Cortex of kidney (tissue), 1 donor: ENCODE results near the gene LRRC39.
"Not testable (repeated sequence)": the region's sequence is repeated elsewhere in the genome, so short reads cannot be mapped to it uniquely, and the experiment has no call there.

Experiments used
- DNase-seq: peaks from one replicate; lab custom pipeline; 2025; lab: John Stamatoyannopoulos, UW

The LRRC39 gene

DNA sequence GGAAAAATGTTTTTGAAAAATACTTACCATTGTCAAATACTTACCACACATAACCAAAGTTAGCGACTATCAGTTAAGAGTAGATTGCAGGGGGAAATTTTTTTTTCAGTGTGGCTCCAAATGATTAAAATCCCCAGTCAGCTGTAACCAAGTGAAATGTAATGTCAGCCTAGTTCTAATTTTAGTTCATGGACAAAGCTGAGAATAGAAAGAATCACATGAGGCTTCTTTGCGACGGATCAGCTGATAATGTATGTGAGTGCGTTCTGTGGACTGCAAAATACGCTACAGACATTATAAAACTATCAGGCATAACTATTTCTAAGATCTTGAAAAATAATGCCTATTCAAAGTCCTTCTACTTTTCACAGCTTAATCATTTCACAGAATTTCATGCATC, at the start of gene LRRC39:
Gene LRRC39, minus strand, starts transcription at position 166 of the 400 bp plus-strand sequence. CDS start 9,740 bp downstream, outside the sequence.
- no peak for DNase-seq

DNA sequence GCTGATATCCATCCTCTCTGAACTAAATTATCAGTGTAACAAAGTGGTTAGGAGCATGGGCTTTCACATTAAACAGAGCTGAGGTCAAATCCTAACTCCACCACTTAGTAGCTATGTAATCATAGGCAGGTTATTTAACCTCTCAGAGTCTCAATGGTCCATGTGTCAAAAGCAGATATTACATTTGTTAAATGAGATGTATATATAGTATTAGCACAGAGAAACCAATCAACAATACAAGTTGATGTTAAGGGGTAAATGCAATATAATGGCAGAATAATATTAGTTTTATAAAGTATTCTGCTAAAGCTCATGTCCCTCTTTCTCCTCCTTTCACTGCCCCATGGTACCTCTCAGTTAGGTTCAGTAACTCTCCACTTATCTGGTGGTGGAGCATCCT, 44.4 kb upstream of the LRRC39 start:
- DNase-seq, result no peak

DNA sequence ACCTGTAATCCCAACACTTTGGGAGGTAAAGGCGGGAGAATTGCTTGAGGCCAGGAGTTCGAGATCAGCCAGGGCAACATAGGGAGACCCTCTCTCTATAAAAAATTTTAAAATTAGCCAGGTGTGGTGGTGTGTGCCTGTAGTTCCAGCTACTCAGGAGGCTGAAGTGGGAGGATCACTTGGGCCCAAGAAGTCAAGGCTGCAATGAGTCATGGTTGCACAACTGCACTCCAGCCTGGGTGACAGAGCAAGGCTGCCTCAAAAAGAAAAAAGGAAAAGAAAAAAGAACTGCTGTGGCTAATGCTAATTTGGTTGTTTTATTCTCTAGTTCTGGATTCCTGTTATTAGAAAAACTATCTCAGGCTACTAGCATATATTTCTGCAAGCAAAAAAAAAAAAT, 41.8 kb upstream of the LRRC39 start:
- DNase-seq, result no peak

DNA sequence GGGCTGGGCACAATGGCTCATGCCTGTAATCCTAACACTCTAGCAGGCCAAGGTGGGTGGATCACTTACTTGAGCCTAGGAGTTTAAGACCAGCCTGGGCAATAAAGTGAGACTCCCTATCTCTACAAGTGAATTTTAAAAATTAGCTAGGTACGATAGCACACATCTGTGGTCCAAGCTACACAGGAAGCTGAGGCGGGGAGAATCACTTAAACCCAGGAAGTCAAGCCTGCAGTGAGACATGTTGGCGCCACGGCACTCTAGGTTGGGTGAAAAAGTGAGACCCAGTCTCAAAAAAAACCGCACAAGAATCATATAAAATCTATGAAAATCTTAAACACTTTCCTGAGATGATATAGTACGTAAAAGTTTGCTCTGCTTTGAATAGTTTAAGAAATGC, 41.4 kb upstream of the LRRC39 start:
- no peak for DNase-seq

DNA sequence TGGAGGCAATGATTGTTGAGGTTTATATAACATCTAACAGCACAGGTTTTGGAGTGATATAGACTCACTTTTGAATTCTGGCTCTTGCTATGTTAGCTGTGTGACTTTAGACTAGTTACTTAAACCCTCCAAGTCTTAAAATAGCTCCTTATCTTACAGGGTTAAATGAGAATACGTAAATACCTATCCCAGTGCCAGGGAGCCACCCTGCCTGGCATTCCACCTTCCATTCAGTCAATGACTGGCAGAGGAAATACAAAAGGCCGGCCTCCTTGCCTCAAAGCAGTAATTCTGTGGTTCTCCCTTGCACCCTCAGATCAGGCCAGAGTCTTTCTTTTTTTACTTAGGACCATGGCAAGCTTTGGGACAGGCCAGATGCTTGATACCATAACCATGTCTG, 39.8 kb upstream of the LRRC39 start:
- DNase-seq, result no peak

DNA sequence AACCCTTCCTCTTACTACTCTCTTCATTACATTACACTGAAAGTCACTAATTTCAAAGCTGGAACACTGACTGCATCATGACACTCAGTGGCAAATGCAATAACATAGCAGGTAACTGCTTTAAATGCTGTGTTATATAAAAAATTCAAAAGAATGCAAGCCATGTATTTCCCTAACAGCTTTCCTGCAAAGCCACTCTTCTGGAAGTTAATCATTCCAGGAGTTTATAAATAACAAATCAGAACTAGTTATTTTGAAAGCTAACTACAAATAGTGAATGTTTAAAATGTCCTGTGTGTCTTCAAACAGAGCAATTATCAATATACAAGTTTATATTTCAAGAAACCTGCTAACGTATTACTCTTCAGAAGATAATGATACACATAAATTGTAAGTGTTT, 37.0 kb upstream of the LRRC39 start:
- DNase-seq, result no peak

DNA sequence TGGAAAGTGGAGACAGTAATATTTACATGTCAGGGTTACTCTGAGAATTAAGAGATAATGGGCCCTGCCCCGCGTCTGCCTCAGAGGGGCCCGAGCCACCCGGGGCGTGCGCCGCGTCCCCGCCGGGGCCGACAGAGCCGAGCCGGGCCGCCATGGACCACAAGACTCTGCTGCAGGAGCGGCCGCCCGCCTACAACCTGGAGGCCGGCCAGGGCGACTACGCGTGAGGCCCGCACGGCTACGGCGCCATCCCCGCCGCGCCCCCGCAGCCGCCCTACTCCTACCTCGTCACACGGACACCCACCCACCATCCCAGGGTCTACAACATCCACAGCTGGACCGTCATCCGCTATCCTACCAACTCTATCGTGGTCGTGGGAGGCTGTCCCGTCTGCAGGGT, 35.1 kb upstream of the LRRC39 start:
- no peak for DNase-seq

DNA sequence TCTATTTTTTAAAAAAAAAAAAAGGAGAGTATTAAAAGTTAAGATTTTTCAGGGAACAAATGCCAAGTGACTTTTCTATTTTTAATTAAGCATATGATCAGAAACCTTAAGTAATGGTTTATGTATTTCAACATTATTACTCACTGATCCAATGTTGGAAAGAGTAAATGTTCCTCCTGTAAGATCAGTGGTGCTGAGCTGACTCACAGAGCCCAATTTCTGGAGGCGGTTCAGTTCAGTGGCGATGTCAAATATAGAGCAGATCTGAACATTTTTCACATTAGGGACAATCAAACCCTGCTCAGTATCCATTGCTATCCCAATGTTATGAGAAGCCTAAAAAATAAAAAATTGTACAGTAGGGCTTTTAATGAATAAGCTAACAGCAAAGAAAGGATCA, 28.2 kb upstream of the LRRC39 start:
- DNase-seq, result no peak

DNA sequence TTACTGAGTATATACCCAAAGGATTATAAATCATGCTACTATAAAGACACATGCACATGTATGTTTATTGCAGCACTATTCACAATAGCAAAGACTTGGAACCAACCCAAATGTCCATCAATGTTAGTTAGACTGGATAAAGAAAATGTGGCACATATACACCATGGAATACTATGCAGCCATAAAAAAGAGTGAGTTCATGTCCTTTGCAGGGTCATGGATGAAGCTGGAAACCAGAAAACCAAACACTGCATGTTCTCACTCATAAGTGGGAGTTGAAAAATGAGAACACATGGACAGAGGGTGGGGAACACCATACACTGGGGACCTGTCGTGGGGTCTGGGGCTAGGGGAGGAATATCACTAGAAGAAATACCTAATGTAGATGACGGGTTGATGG, 27.5 kb upstream of the LRRC39 start:
- not testable (repeated sequence) for DNase-seq

DNA sequence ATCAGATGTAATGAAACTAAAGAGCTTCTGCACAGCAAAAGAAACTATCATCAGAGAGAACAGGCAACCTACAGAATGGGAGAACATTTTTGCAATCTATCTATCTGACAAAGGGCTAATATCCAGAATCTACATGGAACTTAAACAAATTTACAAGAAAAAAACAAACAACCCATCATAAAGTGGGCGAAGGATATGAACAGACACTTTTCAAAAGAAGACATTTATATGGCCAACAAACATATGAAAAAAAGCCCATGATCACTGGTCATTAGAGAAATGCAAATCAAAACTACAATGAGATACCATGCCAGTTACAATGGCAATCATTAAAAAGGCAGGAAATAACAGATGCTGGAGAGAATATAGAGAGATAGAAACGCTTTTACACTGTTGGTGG, 27.0 kb upstream of the LRRC39 start:
- DNase-seq, result not testable (repeated sequence)

DNA sequence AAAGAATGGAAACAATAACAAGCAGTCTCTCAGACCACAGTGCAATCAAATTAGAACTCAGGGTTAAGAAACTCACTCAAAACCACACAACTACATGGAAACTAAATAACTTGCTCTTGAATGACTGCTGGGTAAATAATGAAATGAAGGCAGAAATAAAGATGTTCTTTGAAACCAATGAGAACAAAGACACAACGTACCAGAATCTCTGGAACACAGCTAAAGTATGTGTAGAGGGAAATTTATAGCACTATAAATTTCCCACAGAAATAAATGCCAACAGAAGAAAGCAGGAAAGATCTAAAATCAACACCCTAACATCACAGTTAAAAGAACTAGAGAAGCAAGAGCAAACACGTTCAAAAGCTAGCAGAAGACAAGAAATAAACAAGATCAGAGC, 24.6 kb upstream of the LRRC39 start:
- DNase-seq, result not testable (repeated sequence)

DNA sequence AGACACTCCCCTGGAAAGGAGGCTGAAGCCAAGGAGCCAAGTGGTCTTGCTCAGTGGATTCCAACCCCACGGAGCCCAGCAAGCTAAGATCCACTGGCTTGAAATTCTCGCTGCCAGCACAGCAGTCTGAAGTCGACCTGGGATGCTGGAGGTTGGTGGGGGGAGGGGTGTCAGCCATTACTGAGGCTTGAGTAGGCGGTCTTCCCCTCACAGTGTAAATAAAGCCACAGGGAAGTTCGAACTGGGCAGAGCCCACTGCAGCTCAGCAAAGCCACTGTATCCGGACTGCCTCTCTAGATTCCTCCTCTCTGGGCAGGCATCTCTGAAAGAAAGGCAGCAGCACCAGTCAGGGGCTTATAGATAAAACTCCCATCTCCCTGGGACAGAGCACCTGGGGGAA, 22.0 kb upstream of the LRRC39 start:
- not testable (repeated sequence) for DNase-seq

DNA sequence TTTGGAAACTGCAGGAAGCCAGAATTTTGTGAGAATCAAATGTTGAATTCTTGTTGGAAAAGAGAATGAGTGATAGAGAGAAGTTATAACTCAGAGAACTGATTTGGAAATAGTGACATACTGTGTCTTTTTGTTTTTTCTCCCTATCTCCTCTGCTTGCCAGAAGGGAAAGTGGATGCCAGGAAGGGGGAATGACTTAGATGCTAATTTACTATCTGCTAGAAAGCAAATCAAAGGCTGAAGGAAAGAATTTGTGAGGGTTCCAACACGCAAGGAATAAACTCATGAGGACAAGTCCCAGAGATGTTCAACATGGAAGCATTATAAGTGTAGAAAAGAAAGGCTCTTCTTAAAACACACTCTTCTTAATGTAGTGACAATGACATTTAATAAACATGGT, 20.5 kb upstream of the LRRC39 start:
- no peak for DNase-seq

DNA sequence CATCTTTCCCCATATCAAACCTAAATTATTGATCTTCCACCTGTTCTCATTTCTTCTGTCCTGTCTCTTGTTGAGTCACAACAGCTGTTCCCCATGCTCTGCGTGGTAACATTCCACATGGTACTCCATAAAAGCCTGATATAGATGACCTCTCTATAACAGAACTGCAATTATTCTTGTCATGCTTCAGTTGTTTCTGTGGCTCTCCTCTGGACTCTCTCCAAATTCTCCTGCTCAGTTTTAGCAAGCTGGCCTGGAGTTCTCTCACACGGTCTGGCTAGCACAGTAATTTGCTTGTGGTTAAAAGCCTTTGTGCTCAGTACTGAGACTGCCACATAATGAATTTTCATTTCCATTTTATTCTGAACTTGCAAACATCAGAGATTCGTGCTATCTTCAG, 10.6 kb upstream of the LRRC39 start:
- no peak for DNase-seq

DNA sequence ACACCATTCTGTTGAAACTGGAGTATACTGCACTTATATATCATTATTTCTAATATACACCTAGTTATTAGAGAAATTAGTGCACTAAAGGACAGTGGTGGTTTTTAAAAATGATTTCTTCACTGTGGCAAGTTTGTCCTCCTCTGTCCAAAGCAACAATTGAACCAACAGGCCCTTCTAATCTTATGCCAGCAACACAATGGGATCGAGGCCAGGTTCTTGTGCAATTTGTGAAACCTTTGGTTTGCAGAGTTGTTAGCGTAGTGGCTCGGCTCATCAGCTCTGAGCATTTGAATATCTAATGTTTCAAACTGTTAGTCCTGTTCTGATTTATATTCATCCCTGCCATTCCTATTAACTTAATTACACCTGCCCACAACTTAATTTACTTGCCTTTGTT, 9.9 kb upstream of the LRRC39 start:
- no peak for DNase-seq

DNA sequence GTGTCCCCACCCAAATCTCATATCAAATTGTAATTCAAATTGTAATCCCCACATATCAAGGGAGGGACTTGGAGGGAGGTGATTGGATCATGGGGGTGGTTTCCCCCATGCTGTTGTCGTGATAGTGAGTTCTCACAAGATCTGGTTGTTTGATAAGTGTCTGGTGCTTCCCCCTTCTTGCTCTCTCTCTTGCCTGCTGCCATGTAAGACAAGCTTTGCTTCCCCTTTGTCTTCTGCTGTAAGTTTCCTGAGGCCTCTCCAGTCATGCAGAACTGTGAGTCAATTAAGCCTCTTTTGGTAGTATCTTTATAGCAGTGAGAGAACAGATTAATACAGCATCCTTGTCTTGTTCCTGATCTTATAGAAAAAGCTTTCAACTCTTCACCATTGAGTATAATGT, 6.5 kb upstream of the LRRC39 start:
- no peak for DNase-seq

DNA sequence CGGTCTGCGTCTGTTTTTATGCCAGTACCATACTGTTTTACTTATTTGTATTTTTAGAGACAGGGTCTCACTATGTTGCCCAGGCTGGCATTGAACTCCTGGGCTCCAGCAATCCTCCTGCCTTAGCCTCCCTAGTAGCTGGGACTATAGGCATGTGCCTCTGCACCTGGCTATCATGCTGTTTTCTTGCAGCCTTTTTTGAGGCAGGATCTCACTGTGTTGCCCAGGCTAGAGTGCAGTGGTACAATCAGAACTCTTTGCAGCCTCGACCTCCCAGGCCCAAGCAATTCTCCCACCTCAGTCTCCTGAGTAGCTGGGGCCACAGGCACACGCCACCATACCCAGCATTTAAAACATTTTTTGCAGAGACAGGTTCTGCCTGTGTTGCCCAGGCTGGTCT, 5.3 kb upstream of the LRRC39 start:
- no peak for DNase-seq

DNA sequence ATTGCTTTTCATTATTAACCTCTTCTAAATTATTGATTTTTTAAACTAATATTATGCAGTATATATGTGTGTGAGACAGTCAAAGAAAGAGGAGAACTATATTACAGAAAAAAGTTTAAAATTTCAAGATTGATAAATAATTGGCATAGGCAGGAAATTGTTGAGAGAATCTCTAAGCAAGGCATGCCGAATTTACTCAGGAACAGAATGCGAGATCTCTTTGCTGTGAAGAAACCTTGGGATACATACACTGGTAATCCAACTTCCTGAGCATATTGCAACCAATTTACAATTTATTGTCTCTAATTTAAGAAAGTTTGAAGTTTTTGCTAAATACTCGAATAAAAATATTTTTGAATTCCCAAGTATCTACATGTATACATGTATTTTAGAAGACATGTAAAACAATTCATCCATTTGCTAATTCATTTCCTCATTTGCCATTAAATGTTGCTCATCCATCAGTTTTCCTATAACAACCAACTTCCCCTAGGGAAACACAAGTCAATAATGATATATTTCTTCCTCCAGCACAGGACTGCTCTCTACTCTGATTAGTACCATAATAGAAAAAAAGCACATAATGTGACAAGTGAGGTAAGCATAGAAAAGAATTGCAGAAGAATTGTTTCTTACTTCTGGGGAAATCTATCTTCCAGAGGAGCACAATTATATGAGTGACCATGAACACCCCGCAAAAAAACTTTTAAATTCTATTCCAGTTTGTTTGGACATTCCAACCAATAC, 588 bp downstream of the LRRC39 start:
- no peak for DNase-seq

DNA sequence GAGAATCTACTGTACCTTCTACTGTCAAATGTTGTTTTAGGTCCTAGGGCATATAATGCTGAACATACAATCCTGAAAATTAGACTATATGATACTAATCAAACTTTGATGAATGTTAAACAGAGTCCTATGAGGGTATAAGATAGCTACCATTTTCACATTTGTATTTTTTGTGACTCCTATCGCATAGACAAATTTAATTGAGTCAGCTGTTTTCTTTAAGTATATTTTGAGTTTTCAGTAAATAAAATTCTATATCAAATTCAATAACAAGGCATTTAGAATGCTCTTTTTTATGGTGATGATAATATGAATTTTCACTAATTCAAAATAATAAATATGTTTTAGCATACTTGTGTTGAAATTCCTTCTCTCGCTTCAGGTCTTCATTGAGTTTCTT, 10.0 kb downstream of the LRRC39 start:
- no peak for DNase-seq

DNA sequence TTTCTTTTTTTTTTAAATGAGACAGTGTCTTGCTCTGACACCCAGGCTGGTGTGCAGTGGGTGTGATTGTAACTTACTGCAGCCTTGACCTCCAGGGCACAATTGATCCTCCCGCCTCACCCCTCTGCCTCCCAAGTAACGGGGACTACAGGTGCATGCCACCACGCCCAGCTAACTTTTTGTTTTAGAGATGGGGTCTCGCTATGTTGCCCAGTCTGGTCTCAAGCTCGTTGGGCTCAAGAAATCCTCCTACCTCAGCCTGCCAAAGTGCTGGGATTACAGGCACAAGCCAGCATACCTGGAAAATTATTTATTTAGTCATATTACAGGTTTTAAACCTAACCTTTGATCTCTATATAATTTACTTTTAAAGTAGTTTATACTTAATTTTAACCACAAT, 13.4 kb downstream of the LRRC39 start:
- DNase-seq, result no peak

DNA sequence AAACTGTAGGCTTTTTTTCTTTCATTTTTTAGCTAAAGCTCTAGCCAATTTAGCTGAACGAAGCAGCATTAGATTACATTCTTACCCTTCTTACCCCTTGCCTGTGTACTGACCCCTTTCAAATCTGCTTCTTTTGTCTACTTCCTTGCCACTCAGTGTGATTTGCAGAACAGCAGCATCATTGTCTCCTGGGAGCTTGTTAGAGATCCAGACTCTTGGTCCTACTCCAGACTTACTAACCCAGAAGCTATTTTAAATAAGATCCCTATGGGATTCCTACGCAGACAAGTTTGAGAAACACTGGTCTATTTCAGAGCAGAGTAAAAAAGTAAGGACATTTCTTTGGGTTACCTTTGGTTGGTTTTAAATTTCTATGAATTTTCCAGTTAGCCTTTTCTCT, 13.8 kb downstream of the LRRC39 start:
- DNase-seq, result no peak

DNA sequence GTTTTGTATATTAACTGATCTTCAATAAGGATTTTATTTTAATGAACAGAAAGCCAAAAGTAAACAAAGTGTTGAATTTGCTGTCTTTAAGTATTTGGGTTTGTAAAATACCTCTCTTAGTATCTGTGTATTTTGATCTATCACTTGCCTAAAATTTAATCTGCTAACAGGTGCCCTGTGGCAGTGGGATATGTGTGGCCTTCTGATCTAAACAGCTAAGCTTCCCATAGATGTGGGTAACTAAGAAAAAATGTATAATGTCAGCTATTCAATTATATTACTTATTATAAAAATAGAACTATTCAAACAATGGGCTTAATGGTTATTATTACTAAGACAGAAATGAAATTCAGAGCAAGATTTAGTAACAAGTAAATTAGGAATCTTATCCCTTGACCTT, 15.2 kb downstream of the LRRC39 start:
- no peak for DNase-seq

DNA sequence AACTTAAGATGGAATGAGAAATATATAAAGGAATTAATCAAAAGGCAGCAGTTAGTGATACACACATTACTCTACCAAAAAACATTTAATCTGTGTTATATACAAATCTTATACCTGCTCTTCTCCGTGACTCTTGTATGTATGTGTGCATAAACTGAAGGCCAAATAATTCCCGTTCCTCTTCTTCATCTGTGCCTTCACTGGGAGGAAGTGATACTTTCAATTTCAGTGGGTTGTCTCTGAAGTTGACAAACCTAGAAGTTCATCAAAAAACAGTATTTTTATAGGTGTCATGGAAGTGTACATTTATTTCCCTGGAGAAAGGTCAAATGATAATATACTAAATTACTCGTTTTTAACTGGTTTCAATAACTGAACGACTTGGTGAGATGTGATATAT, 25.8 kb downstream of the LRRC39 start:
- no peak for DNase-seq

DNA sequence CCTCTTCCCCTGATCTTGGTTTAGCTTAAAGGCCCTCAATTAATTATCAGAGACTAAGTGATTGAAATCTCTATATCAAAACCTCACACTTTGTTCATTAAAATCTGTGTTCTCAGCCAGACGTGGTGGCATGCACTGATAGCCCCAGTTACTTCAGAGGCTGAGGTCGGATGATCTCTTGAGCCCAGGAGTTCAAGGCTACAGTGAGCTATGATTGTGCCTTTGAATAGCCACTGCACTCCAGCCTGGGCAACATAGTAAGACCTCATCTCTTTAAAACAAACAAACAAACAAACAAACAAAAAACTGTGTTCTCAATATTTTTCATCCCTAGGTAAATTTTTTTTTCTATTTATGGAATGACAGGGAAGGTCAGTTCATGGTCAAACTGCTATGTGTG, 26.4 kb downstream of the LRRC39 start:
- DNase-seq, result no peak

DNA sequence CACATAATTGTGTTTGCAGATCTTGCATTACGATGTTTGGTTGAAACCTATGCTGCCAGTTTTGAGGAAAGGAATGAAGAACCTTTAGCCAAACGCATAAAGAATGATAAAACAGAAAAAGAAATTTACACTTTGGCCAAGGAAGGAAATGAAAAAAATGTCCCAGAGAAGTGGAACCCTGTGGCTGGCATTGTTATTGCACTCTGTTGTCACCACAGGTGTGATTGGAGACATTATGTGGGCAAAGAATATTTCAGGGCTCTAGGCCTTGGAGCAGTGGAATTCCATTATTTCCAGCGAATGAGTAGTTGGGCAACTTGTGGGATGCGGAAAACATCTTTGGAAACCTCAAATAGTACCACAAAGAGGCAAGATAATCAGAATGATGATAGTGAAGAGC, 30.2 kb downstream of the LRRC39 start:
- DNase-seq, result no peak
